HepG2 (cell line): ENCODE measurements around the gene DHX57. TPM values are rescaled to one million over a fixed set of nuclear protein-coding genes. Genes with fewer than 3 reads are reported as not detected.
A peak's percentile ranks its signal among the peaks of the same experiment; 100 is the strongest.

Experiments used
- ATAD3A ChIP-seq: sonication (generic); formaldehyde crosslinking; IDR thresholded peaks from 2 replicates; pipeline ENCODE4 v1.4.0; 2020; ENCODE audit warnings: missing genetic modification reagents
- CBFB ChIP-seq: sonication (generic); formaldehyde crosslinking; IDR thresholded peaks from 2 replicates; pipeline ENCODE4 v1.4.0; 2020; ENCODE audit warnings: missing genetic modification reagents
- CHCHD3 ChIP-seq: sonication (generic); formaldehyde crosslinking; IDR thresholded peaks from 2 replicates; pipeline ENCODE4 v1.8.0; 2022; ENCODE audit warnings: mild to moderate bottlenecking, missing genetic modification reagents, moderate library complexity
- FOXK2 ChIP-seq: fragments of 450-650 bp; IDR thresholded peaks from 2 replicates; pipeline ENCODE4 v1.6.1; 2016
- HNF4A ChIP-seq: sonication (generic); formaldehyde crosslinking; IDR thresholded peaks from 2 replicates; pipeline ENCODE4 v1.4.0; 2020; ENCODE audit warnings: missing genetic modification reagents
- KDM5A ChIP-seq: fragments of 200-600 bp; sonication (generic); IDR thresholded peaks from 2 replicates; pipeline ENCODE4 v1.7.0; 2018; ENCODE audit warnings: antibody characterized with exemption, mild to moderate bottlenecking, low read length, borderline replicate concordance
- NR2C2 ChIP-seq: sonication (generic); formaldehyde crosslinking; IDR thresholded peaks from 2 replicates; pipeline ENCODE4 v1.4.0; 2020; ENCODE audit warnings: missing genetic modification reagents, mild to moderate bottlenecking, moderate library complexity, borderline replicate concordance
- SIN3A ChIP-seq: IDR thresholded peaks from 2 replicates; pipeline ENCODE4 v1.6.1; 2011; ENCODE audit warnings: low read depth, mild to moderate bottlenecking, control low read depth, low read length, borderline replicate concordance
- TAF1 ChIP-seq: sonication (generic); formaldehyde crosslinking; IDR thresholded peaks from 2 replicates; pipeline ENCODE4 v1.4.0; 2020; ENCODE audit warnings: missing genetic modification reagents
- ZNF672 ChIP-seq: sonication (generic); formaldehyde crosslinking; IDR thresholded peaks from 2 replicates; pipeline ENCODE4 v1.8.1; 2022; ENCODE audit warnings: missing genetic modification reagents
- ZNF737 ChIP-seq: sonication (generic); formaldehyde crosslinking; IDR thresholded peaks from 2 replicates; pipeline ENCODE4 v1.5.0; 2020; ENCODE audit warnings: missing genetic modification reagents, mild to moderate bottlenecking, borderline replicate concordance
- ZNF747 ChIP-seq: sonication (generic); formaldehyde crosslinking; IDR thresholded peaks from 2 replicates; pipeline ENCODE4 v1.8.1; 2023; ENCODE audit warnings: missing genetic modification reagents, mild to moderate bottlenecking, borderline replicate concordance
- ZNF775 ChIP-seq: sonication (generic); formaldehyde crosslinking; IDR thresholded peaks from 2 replicates; pipeline ENCODE4 v1.4.0; 2020; ENCODE audit warnings: missing genetic modification reagents, mild to moderate bottlenecking, moderate library complexity, borderline replicate concordance
- polyA plus RNA-seq, 8 experiments: library from polyadenylated mRNA; depleted of rRNA in 3 of 8; stranded (reverse) in 7 of 8; unstranded in 1 of 8; fragments of >200 nt; fragmentation: Illumina TruSeq in 4 of 8; extraction: Trizol in 4 of 8; gene quantifications; 2 replicates each; pipeline versions ENCODE4 v1.2.1 to v1.2.3, GENCODE V29; 2011 to 2016; ENCODE audit warnings: low read depth in 4 of 8, missing spikeins in 1 of 8, mixed read lengths in 1 of 8; ENCODE audit not compliant: insufficient read depth in 1 of 8
- total RNA-seq, 5 experiments: library from RNA; depleted of rRNA; stranded (reverse); fragments of >200 nt; fragmentation: Illumina TruSeq; extraction: Trizol; gene quantifications; 2 replicates each; pipeline ENCODE4 v1.2.3, GENCODE V29; 2016; ENCODE audit warnings: low read depth in 1 of 5
- TF ChIP-seq, protein P1 (sequence below): sonication (generic); formaldehyde crosslinking; IDR thresholded peaks from 2 replicates; pipeline ENCODE4 v1.5.0; 2020; ENCODE audit warnings: mild to moderate bottlenecking, missing genetic modification reagents, borderline replicate concordance
- TF ChIP-seq, protein P2 (sequence below): sonication (generic); formaldehyde crosslinking; IDR thresholded peaks from 2 replicates; pipeline ENCODE4 v1.5.0; 2020; ENCODE audit warnings: mild to moderate bottlenecking, missing genetic modification reagents, borderline replicate concordance

Gene DHX57
- total and polyA plus RNA-seq, 2 of the 13 experiments (the other 11 are each of a cell fraction or from before 2014, with no cell fraction given), result 9.2 to 24.2 TPM

DNA sequence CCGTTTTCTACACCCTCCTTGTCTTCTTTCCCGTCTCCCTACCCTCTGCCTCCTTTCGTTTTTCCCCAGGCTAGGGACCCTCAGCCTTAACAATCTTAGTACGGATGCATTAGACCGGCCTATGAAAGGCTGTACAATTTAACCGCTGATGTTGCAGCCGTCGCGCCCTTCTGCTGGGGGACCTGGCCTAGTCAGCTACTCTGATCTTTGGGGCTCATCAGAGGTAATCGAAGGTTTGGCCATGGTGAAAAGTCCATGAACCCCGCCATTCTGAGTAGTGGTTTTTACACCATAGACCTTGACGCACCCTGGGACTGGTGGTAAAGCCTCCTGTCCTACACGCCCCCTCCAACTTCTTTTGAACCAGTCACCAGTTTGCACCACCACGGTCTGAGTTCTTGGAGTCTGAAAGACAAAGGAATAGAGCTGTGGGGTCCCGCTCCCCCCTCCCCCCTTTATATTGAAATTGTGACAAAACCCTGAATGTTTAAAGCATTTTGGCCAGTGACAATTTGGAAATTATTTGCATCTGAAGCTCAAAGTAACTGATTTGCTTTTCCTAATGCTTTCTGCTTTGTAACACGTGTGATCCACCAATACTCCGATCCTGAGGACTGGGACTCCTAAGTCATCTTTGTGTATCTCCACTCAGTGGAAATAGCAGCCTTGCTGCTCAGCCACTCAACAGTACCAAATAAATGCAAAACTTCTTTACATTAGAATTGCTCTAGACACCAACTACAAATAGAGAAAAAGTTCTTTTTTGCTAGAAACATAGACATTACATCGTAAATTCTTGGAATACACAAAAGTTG, 123.9 kb downstream of the DHX57 start (continued):
- TF ChIP-seq ATAD3A (CRISPR knock-in tag), result no peak
- no peak; the same call in 1 of the 2 replicates for TF ChIP-seq SIN3A
- TF ChIP-seq CBFB (CRISPR knock-in tag), result no peak
- TF ChIP-seq KDM5A, result peak; percentile 71; the same call in 1 of the 2 replicates
- TF ChIP-seq, protein P1, sequence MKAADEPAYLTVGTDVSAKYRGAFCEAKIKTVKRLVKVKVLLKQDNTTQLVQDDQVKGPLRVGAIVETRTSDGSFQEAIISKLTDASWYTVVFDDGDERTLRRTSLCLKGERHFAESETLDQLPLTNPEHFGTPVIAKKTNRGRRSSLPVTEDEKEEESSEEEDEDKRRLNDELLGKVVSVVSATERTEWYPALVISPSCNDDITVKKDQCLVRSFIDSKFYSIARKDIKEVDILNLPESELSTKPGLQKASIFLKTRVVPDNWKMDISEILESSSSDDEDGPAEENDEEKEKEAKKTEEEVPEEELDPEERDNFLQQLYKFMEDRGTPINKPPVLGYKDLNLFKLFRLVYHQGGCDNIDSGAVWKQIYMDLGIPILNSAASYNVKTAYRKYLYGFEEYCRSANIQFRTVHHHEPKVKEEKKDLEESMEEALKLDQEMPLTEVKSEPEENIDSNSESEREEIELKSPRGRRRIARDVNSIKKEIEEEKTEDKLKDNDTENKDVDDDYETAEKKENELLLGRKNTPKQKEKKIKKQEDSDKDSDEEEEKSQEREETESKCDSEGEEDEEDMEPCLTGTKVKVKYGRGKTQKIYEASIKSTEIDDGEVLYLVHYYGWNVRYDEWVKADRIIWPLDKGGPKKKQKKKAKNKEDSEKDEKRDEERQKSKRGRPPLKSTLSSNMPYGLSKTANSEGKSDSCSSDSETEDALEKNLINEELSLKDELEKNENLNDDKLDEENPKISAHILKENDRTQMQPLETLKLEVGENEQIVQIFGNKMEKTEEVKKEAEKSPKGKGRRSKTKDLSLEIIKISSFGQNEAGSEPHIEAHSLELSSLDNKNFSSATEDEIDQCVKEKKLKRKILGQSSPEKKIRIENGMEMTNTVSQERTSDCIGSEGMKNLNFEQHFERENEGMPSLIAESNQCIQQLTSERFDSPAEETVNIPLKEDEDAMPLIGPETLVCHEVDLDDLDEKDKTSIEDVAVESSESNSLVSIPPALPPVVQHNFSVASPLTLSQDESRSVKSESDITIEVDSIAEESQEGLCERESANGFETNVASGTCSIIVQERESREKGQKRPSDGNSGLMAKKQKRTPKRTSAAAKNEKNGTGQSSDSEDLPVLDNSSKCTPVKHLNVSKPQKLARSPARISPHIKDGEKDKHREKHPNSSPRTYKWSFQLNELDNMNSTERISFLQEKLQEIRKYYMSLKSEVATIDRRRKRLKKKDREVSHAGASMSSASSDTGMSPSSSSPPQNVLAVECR (CRISPR knock-in tag), result no peak; the same call in 1 of the 2 replicates
- TF ChIP-seq, protein P2, sequence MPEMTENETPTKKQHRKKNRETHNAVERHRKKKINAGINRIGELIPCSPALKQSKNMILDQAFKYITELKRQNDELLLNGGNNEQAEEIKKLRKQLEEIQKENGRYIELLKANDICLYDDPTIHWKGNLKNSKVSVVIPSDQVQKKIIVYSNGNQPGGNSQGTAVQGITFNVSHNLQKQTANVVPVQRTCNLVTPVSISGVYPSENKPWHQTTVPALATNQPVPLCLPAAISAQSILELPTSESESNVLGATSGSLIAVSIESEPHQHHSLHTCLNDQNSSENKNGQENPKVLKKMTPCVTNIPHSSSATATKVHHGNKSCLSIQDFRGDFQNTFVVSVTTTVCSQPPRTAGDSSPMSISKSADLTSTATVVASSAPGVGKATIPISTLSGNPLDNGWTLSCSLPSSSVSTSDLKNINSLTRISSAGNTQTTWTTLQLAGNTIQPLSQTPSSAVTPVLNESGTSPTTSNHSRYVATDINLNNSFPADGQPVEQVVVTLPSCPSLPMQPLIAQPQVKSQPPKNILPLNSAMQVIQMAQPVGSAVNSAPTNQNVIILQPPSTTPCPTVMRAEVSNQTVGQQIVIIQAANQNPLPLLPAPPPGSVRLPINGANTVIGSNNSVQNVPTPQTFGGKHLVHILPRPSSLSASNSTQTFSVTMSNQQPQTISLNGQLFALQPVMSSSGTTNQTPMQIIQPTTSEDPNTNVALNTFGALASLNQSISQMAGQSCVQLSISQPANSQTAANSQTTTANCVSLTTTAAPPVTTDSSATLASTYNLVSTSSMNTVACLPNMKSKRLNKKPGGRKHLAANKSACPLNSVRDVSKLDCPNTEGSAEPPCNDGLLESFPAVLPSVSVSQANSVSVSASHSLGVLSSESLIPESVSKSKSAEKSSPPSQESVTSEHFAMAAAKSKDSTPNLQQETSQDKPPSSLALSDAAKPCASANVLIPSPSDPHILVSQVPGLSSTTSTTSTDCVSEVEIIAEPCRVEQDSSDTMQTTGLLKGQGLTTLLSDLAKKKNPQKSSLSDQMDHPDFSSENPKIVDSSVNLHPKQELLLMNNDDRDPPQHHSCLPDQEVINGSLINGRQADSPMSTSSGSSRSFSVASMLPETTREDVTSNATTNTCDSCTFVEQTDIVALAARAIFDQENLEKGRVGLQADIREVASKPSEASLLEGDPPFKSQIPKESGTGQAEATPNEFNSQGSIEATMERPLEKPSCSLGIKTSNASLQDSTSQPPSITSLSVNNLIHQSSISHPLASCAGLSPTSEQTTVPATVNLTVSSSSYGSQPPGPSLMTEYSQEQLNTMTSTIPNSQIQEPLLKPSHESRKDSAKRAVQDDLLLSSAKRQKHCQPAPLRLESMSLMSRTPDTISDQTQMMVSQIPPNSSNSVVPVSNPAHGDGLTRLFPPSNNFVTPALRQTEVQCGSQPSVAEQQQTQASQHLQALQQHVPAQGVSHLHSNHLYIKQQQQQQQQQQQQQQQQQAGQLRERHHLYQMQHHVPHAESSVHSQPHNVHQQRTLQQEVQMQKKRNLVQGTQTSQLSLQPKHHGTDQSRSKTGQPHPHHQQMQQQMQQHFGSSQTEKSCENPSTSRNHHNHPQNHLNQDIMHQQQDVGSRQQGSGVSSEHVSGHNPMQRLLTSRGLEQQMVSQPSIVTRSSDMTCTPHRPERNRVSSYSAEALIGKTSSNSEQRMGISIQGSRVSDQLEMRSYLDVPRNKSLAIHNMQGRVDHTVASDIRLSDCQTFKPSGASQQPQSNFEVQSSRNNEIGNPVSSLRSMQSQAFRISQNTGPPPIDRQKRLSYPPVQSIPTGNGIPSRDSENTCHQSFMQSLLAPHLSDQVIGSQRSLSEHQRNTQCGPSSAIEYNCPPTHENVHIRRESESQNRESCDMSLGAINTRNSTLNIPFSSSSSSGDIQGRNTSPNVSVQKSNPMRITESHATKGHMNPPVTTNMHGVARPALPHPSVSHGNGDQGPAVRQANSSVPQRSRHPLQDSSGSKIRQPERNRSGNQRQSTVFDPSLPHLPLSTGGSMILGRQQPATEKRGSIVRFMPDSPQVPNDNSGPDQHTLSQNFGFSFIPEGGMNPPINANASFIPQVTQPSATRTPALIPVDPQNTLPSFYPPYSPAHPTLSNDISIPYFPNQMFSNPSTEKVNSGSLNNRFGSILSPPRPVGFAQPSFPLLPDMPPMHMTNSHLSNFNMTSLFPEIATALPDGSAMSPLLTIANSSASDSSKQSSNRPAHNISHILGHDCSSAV (CRISPR knock-in tag), result no peak
- TF ChIP-seq NR2C2, result no peak
- 0 out of 2 replicates have a peak, but pooled peaks have one; percentile 17 for TF ChIP-seq ZNF775 (CRISPR knock-in tag)
- TF ChIP-seq HNF4A (CRISPR knock-in tag), result no peak
- no peak for TF ChIP-seq FOXK2
- no peak for TF ChIP-seq ZNF672
- TF ChIP-seq TAF1 (CRISPR knock-in tag), result no peak
- no peak for TF ChIP-seq ZNF737 (CRISPR knock-in tag)
- TF ChIP-seq ZNF747 (CRISPR knock-in tag), result 0 out of 2 replicates have a peak, but pooled peaks have one; percentile 20
- TF ChIP-seq CHCHD3, result no peak
